SK-N-MC (cell line): ENCODE results near the gene SLC6A9.

Source experiments
- EZH2 ChIP-seq: fragments of 200-600 bp; sonication (generic); IDR thresholded peaks from one replicate; pipeline ENCODE4 v1.6.1; 2017; ENCODE audit warnings: antibody characterized with exemption
- FOXP2 ChIP-seq: optimal IDR thresholded peaks from 2 replicates; pipeline ENCODE3; 2011; ENCODE audit warnings: mild to moderate bottlenecking, moderate library complexity; ENCODE audit not compliant: insufficient read depth; ENCODE audit errors: extremely low read length, control extremely low read depth
- POLR2AphosphoS5 ChIP-seq: IDR thresholded peaks from 2 replicates; pipeline ENCODE4 v1.6.1; 2012; ENCODE audit warnings: mild to moderate bottlenecking, low read depth, low read length, borderline replicate concordance

- TF ChIP-seq POLR2AphosphoS5 (no peak), FOXP2 (no peak), EZH2 (no peak)
Measured at GRCh38 chr1:44021581-44022321, 9.5 kb downstream of the SLC6A9 start.
